Measurements from ENCODE around the gene TROAP. TPM values are rescaled to one million over a fixed set of nuclear protein-coding genes. Genes with fewer than 3 reads are reported as not detected.
"Not testable (repeated sequence)": the region's sequence is repeated elsewhere in the genome, so short reads cannot be mapped to it uniquely, and the experiment has no call there.

The TROAP gene
- polyA plus RNA-seq, 3 donors = 0.05 TPM; not detected in 2

GRCh38 chr12:49377386-49377785 lies 54.3 kb downstream of the TROAP start:
- Mint-ChIP-seq H3K27ac (no peak overlapping the region), H3K9me3 (no peaks in the 10 kb centered on the region), H3K27me3 (ENCODE audit: low read depth in 3 of 3) (no peaks in the 10 kb centered on the region), H3K4me3 (no peak overlapping the region), H3K4me1 (peaks cover 3% of the 10 kb centered on the region), H3K36me3 (peaks cover 0 to 4% of the 10 kb centered on the region in 2 donors)
- no peak overlapping the region for H2AFZ ChIP-seq (ENCODE audit: insufficient read depth, low read depth, low read length, poor library complexity, severe bottlenecking)
- no peak overlapping the region for H3K4me3 ChIP-seq (replicated peaks in 1 of 3; ENCODE audit: low read depth in 2 of 3, low read length in 3 of 3)
- H3K27ac ChIP-seq (ENCODE audit: low read depth in 1 of 2, low read length in 2 of 2) = no peak overlapping the region
- H3K4me1 ChIP-seq (ENCODE audit: control insufficient read depth in 1 of 2, insufficient read depth in 2 of 2, low read length in 2 of 2) = peaks cover 0 to 6% of the 10 kb centered on the region in 2 donors
- WGBS (ENCODE audit: insufficient coverage) = no CpG with 5 or more reads among the region's 2 CpGs
- no peak overlapping the region for H3K9ac ChIP-seq (ENCODE audit: insufficient read depth, low read length, poor library complexity, severe bottlenecking)
- no peaks in the 10 kb centered on the region for H3K36me3 ChIP-seq (replicated peaks in 1 of 2; ENCODE audit: control insufficient read depth in 1 of 2, insufficient read depth in 2 of 2, low read length in 2 of 2)
- no peak for TF ChIP-seq CTCF (IDR thresholded peaks at IDR 0.05)
- no peaks in the 10 kb centered on the region for H3K27me3 ChIP-seq (ENCODE audit: control insufficient read depth in 2 of 2, insufficient read depth in 2 of 2, low read length in 2 of 2)
- H4K20me1 ChIP-seq (ENCODE audit: insufficient read depth, low read length) = no peaks in the 10 kb centered on the region
- no peak for DNase-seq
- H3K4me2 ChIP-seq (replicated peaks; ENCODE audit: extremely low read depth, low read length, poor library complexity, severe bottlenecking) = no peak overlapping the region
- intact Hi-C loops (cut with micrococcal nuclease) = no loop called here
- H3K9me3 ChIP-seq (replicated peaks in 1 of 2; ENCODE audit: control insufficient read depth in 1 of 2, insufficient read depth in 1 of 2, low read length in 2 of 2) = no peaks in the 10 kb centered on the region
- no peaks in the 10 kb centered on the region for H3K79me2 ChIP-seq (ENCODE audit: insufficient read depth, low read length)

- H3K4me1 Mint-ChIP-seq; H3K27ac ChIP-seq (ENCODE audit: low read depth in 1 of 2, low read length in 2 of 2); H3K9ac ChIP-seq (ENCODE audit: insufficient read depth, low read length, poor library complexity, severe bottlenecking); H3K36me3 ChIP-seq (replicated peaks in 1 of 2; ENCODE audit: control insufficient read depth in 1 of 2, insufficient read depth in 2 of 2, low read length in 2 of 2); H3K4me3 ChIP-seq (replicated peaks in 1 of 3; ENCODE audit: low read depth in 2 of 3, low read length in 3 of 3); H3K79me2 ChIP-seq (ENCODE audit: insufficient read depth, low read length); DNase-seq; H3K4me1 ChIP-seq (ENCODE audit: control insufficient read depth in 1 of 2, insufficient read depth in 2 of 2, low read length in 2 of 2); H3K27me3 Mint-ChIP-seq (ENCODE audit: low read depth in 3 of 3); H3K4me3 Mint-ChIP-seq; H3K9me3 Mint-ChIP-seq; H3K27me3 ChIP-seq (ENCODE audit: control insufficient read depth in 2 of 2, insufficient read depth in 2 of 2, low read length in 2 of 2); H3K27ac Mint-ChIP-seq; H2AFZ ChIP-seq (ENCODE audit: insufficient read depth, low read depth, low read length, poor library complexity, severe bottlenecking); H3K36me3 Mint-ChIP-seq; intact Hi-C loops (cut with micrococcal nuclease); H4K20me1 ChIP-seq (ENCODE audit: insufficient read depth, low read length); H3K9me3 ChIP-seq (replicated peaks in 1 of 2; ENCODE audit: control insufficient read depth in 1 of 2, insufficient read depth in 1 of 2, low read length in 2 of 2); H3K4me2 ChIP-seq (replicated peaks; ENCODE audit: extremely low read depth, low read length, poor library complexity, severe bottlenecking): not testable (repeated sequence)
- WGBS (ENCODE audit: insufficient coverage) = 98% methylated on average over 5 of the region's 9 CpGs
These were observed 57.1 kb downstream of the TROAP start for GRCh38 chr12:49380184-49380583.

Other genes starting within 250 kb of the TROAP start
- not detected for gene DHH, start 228.5 kb upstream of the TROAP start, polyA plus RNA-seq
- 100 to 1,000 TPM in 1 of 3 donors, 10 to 100 TPM in 2; 22.0 to 104 (median 25.9) TPM for gene LMBR1L, start 212.4 kb upstream of the TROAP start, polyA plus RNA-seq
- gene TUBA1B, start 191.9 kb upstream of the TROAP start, polyA plus RNA-seq = 100 to 1,000 TPM; 481 to 538 (median 528) TPM
- gene TUBA1A, start 134.2 kb upstream of the TROAP start, polyA plus RNA-seq = 1,000 to 10,000 TPM in 1 of 3 donors, 100 to 1,000 TPM in 2; 859 to 1,779 (median 946) TPM
- 100 to 1,000 TPM in 1 of 3 donors, 10 to 100 TPM in 2; 53.7 to 263 (median 61.0) TPM for gene TUBA1C, start 58.2 kb upstream of the TROAP start, polyA plus RNA-seq
- not detected for gene PRPH, start 28.1 kb upstream of the TROAP start, polyA plus RNA-seq
- gene C1QL4, start 13.9 kb downstream of the TROAP start, polyA plus RNA-seq = not detected
- not detected for gene DNAJC22, start 23.6 kb downstream of the TROAP start, polyA plus RNA-seq
- gene SPATS2, start 44.2 kb downstream of the TROAP start, polyA plus RNA-seq = 1 to 10 TPM; 1.1 to 3.2 (median 1.8) TPM
- gene KCNH3, start 215.8 kb downstream of the TROAP start, polyA plus RNA-seq = 10 to 100 TPM in 1 of 3 donors, 1 to 10 TPM in 2; 1.3 to 18.2 (median 3.3) TPM
- gene MCRS1, start 244.9 kb downstream of the TROAP start, polyA plus RNA-seq = 10 to 100 TPM; 50.3 to 88.8 (median 52.3) TPM

All from CD14-positive monocyte (primary cell).